ENCODE measurements around the gene DSN1.
A peak's percentile ranks its signal among the peaks of the same experiment; 100 is the strongest.

Gene DSN1

GRCh38 chr20:36756496-36756895 lies 17.1 kb downstream of the DSN1 start:
- DNase-seq (ENCODE audit: low read depth, low spot score), result no peak

DNA sequence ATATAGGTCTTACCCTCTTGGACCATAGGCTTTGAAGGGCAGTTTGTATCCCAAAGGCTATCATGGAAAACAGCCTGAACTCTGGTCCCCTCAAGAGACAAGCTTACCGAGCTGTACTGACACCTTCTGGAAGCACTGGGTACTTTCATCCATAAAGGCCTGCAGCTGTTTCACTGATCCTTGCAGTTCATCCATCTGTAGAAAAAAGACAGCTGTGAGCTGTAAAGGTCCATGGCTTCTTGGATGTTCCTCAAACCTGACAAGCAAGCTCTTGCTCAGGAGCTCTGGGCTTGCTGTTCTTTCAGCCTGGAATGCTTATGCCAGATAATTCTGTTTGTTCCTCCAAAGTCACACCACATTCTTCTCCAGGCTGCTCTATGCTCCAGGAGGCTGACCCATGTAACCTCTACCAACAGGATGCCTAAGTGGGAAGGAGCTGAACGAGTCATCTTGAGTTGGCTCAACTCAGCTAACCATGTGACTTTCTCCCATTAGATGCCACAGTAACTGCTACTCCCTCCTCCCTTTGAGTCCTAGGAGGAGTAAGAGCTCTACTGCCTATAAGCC lies 18.8 kb downstream of the DSN1 start:
- DNase-seq (ENCODE audit: low read depth, low spot score), result peak; percentile 47

- DNase-seq (ENCODE audit: low read depth, low spot score), result no peak
Measured at GRCh38 chr20:36752582-36752981, 21.0 kb downstream of the DSN1 start.

DNA sequence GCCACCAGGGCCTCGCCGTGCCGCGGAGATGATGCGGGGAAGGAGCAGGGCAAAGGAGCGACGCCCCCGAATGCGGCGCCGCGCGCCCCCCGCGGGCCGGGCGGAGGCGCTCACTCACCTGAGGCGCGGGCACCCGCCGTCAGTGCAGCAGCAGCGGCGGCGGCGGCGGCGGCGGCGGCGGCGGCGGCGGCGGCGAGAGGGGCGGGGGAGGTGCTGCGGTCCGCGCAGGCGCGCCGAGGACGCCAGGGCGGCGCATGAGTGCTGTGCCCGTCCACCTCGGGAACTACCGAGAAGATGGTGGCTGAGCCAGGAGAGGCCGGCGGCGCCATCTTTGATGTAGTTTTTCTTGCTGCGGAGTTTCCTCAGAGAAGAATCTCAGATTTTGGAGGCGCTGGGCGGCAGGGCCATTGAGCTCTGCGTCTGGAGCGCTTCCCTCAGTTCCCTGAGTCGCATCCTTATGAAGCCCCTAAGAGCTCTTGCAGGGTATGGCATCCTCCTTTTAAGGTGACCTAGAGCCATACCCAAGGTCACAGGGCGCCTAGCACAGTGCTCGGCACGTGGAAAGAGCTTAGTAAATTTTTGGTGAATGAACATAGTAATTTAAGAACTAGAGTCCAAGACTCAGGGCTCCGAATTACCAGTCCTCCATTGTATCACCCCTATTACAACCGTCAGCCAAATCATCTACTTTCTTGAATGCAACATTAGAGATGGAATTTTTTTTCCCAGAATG lies 27.5 kb downstream of the DSN1 start, which contains the start of gene NDRG3:
Gene NDRG3 (minus strand): TSS at position 164 of the 733 bp plus-strand sequence. CDS start 24,355 bp downstream, outside the sequence.
- DNase-seq (ENCODE audit: low read depth, low spot score), result peak; percentile 92

DNA sequence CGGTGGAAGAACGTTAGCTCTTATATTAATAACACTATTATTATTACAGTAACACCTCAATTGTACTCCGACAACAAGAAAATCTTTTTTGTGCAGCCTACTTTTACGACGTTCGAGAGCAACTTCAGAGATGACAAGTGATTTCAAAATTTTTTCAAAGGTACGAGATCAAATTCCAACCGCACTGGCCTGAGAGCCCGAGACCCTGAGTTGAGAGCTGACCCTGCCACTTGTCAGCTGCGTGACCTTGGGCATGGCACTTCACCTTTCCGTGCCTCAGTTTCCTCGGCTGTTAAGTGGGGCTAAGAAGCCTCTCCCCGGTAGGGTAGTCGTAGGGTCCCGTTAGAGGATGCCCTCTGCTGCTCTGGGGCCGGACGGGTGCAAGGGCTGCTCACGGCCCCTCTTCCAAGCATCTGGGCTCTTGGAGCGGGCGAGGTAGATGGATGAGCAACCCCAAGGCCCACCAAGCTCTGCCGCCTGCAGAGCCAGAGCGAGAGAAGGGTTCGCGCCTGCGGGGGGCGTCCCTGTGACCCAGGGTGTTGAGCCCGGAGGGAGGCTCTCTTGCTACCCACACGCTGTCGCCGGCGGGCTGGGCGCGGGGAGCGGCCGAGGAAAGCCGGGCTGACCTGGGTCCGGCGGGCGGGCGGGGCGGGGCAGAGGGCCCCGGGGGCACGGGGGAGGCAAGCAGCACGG lies 28.2 kb downstream of the DSN1 start:
- DNase-seq (ENCODE audit: low read depth, low spot score), result no peak

DNA sequence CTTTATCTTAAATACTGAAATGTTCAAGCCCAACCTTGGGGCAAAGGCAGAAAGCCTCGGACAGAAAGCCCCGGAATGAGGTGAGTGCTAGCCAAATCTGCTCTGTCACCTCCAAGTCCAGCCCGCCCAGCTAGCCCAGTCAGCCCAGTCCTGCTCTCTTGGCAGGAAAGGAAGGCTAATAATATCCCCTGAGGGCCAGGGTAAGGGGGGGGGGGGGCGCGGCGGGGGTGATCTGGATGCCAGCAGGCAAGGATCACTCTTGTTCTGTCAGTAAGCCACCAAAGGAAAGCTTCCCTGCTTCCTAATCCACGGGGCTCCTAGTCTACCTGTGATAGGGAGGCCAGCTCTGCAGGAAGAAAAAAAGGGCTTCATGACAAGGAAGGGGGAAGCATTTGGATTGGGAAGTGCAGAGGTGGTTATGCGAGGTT lies 28.8 kb downstream of the DSN1 start:
- DNase-seq (ENCODE audit: low read depth, low spot score), result no peak

GRCh38 chr20:36744243-36744642 lies 29.3 kb downstream of the DSN1 start:
- DNase-seq (ENCODE audit: low read depth, low spot score), result no peak

DNA sequence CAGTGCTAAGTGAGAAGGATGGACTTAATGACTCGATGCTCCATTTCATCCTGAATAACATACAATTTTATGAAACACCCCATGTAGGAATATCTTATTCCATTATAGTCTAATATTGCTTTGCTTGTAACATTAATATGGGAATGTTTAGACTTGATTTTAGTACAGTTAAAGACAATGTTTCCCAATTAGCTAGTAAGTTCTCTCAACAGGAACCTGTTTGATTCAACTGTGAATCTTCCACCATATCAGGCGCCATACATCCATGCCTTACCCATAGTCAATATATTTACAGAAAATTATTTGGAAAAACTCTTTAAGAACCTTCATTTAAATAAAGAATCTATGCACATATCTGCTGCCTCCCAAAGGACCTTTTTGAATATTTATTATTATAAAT lies 31.0 kb downstream of the DSN1 start:
- DNase-seq (ENCODE audit: low read depth, low spot score), result no peak

DNA sequence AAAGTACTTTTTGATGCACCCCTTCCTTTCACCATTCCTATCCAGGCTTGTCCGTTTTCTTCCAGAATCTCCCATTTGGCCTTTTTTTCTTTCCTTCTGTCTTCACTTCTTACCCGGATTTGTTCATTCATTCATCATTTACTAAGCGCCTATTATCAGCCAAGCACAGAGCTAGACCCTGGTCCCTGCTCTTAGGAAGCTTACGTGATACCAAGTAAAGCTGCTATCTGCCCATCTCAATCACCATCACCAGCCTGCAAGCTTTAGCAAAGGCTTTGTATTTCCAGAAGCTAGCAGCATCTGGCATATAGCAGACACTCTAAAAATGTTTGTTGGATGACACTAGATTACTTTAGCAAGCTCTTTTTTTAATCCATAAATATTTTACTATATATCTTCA lies 32.5 kb downstream of the DSN1 start:
- DNase-seq (ENCODE audit: low read depth, low spot score), result no peak

GRCh38 chr20:36737183-36737499 lies 36.4 kb downstream of the DSN1 start:
- DNase-seq (ENCODE audit: low read depth, low spot score), result no peak

- no peak for DNase-seq (ENCODE audit: low read depth, low spot score)
Measured at GRCh38 chr20:36736451-36737182, 36.9 kb downstream of the DSN1 start.

DNA sequence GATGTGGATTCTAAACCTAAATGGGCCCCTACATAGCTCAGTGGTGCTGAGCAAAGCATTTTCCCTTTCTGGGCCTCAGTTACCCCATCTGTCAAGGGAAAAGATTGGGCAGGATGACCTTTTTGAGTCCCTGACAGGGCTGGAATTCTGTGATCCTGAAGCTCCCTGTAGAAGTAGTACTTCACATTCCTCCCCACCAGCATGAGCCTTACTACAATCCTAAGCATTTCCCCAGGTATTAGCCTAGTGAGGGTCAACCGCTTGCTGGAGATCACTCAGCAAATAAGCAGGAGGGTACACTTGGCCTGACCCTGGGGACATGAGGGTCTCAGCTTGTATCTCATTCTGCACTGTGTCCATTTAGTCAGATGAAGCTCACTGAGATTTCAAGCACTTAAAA lies 41.1 kb downstream of the DSN1 start:
- no peak for DNase-seq (ENCODE audit: low read depth, low spot score)

- DNase-seq (ENCODE audit: low read depth, low spot score), result no peak
Measured at GRCh38 chr20:36728986-36729385, 44.6 kb downstream of the DSN1 start.

- DNase-seq (ENCODE audit: low read depth, low spot score), result no peak
Measured at GRCh38 chr20:36726168-36726567, 47.4 kb downstream of the DSN1 start.

DNA sequence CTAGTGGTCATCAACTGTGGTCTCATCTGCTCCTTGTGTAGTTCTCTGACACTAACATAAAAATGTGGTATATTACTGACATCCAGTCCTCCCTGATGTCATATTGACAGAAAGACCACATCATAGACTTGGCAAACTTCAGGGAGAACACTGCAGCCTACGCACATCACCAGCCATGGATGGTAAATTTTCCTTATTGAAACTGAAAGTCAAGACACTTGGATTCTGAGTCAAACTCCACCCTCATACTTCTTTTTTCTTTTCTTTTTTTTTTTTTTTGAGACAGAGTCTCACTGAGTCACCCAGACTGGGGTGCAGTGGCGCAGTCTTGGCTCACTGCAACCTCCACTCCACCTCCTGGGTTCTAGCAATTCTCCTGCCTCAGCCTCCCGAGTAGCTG lies 53.1 kb downstream of the DSN1 start:
- DNase-seq (ENCODE audit: low read depth, low spot score), result no peak

DNA sequence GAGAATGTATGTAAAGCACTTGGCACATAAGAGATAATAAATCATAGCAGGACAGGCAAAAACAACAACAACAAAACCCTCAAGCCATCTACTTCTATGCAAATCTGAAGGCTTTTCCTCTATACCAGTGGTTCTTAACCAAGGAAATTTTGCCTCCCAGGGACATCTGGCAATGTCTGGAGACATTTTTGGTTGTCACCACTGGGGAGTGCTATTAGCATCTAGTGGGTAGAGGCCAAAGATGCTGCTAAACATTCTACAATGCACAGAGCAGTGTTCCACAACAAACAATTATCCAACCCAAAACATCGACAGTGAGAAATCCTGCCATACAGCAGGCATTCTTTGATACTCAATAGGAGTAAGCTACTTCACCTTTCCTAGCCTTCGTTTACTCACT lies 55.9 kb downstream of the DSN1 start:
- no peak for DNase-seq (ENCODE audit: low read depth, low spot score)

DNA sequence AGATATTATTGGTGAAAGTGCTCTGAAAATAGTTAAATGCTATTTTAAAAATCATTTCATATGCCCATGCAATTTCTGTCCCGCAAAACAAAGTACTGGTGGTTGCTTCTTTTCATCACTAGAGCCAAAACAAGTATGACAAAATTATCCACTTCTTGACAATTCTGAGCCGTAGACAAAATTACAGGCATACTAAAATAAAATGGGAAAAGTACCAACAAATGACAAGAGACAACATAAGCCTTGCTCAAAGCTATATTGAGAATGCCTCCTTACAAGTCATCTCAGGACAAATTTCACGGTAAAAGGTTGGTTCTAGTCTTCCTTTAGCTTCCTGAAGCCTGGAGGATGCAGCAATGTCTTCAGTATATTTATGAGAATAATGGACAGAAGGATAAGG lies 56.5 kb downstream of the DSN1 start:
- DNase-seq (ENCODE audit: low read depth, low spot score), result no peak

GRCh38 chr20:36712775-36713174 lies 60.8 kb downstream of the DSN1 start:
- DNase-seq (ENCODE audit: low read depth, low spot score), result no peak

- DNase-seq (ENCODE audit: low read depth, low spot score), result no peak
Measured at GRCh38 chr20:36709126-36709525, 64.4 kb downstream of the DSN1 start.

- no peak for DNase-seq (ENCODE audit: low read depth, low spot score)
Measured at GRCh38 chr20:36703530-36703929, 70.0 kb downstream of the DSN1 start.
